Osteoblast (primary cell): Measurements from ENCODE around the gene ARL6IP4. TPM values are rescaled to one million over a fixed set of nuclear protein-coding genes. Genes with fewer than 3 reads are reported as not detected.

Source experiments
- DNase-seq: peaks from one replicate; pipeline ENCODE4 v3.0.0; 2011; ENCODE audit warnings: low spot score, mixed read lengths; ENCODE audit not compliant: insufficient read length; ENCODE audit errors: missing footprints
- H2AFZ ChIP-seq: 2 replicates; pipeline ENCODE4 v1.6.0; 2011; ENCODE audit warnings: mild to moderate bottlenecking, low read length
- H3K27ac ChIP-seq: 2 replicates; pipeline ENCODE4 v1.5.1; 2011; ENCODE audit warnings: mild to moderate bottlenecking, low read depth, low read length, moderate library complexity
- H3K27me3 ChIP-seq: 2 replicates; pipeline ENCODE4 v1.6.0; 2012; ENCODE audit warnings: mild to moderate bottlenecking, control low read depth, inconsistent platforms, low read length, moderate library complexity; ENCODE audit not compliant: insufficient read depth
- H3K36me3 ChIP-seq: 2 replicates; pipeline ENCODE4 v1.5.1; 2011; ENCODE audit warnings: mild to moderate bottlenecking, low read length, control low read depth, moderate library complexity; ENCODE audit not compliant: insufficient read depth
- H3K4me1 ChIP-seq: 2 replicates; pipeline ENCODE4 v1.5.1; 2011; ENCODE audit warnings: mild to moderate bottlenecking, low read length, control low read depth, moderate library complexity; ENCODE audit not compliant: insufficient read depth
- H3K4me2 ChIP-seq: 2 replicates; pipeline ENCODE4 v1.6.0; 2011; ENCODE audit warnings: mild to moderate bottlenecking, low read length; ENCODE audit not compliant: insufficient read depth
- H3K4me3 ChIP-seq: fragments of 200-600 bp; sonication (generic); 3 replicates; pipeline ENCODE4 v1.5.1; 2012; ENCODE audit warnings: mild to moderate bottlenecking, low read length, inconsistent platforms; ENCODE audit not compliant: insufficient read depth
- H3K79me2 ChIP-seq: 2 replicates; pipeline ENCODE4 v1.6.0; 2012; ENCODE audit warnings: mild to moderate bottlenecking, low read length, control low read depth, inconsistent platforms; ENCODE audit not compliant: insufficient read depth
- H3K9me3 ChIP-seq: 2 replicates; pipeline ENCODE4 v1.5.1; 2011; ENCODE audit warnings: low read depth, low read length, control low read depth
- H4K20me1 ChIP-seq: 2 replicates; pipeline ENCODE4 v1.6.0; 2012; ENCODE audit warnings: mild to moderate bottlenecking, low read length, control low read depth; ENCODE audit not compliant: insufficient read depth
- CTCF ChIP-seq: IDR thresholded peaks from 2 replicates; pipeline ENCODE4 v1.5.1; 2011; ENCODE audit warnings: mild to moderate bottlenecking, low read depth, low read length, moderate library complexity; ENCODE audit errors: extremely low read depth
- total RNA-seq: library from RNA; depleted of rRNA; stranded (reverse); fragments of >200 nt; gene quantifications from 2 replicates; pipeline ENCODE4 v1.2.3, GENCODE V29; 2012

The ARL6IP4 gene
- total RNA-seq, 1 donor = 118 TPM

- H3K4me1 ChIP-seq = no peaks in the 10 kb centered on the region
- no peak overlapping the region for H3K4me3 ChIP-seq
- no peaks in the 10 kb centered on the region for H3K79me2 ChIP-seq
- no peak for TF ChIP-seq CTCF
- no peak overlapping the region for H3K4me2 ChIP-seq
- DNase-seq = peak; percentile 73
- no peak overlapping the region for H3K27ac ChIP-seq
- H3K27me3 ChIP-seq = no peaks in the 10 kb centered on the region
- H3K9me3 ChIP-seq = no peaks in the 10 kb centered on the region
- no peak overlapping the region for H2AFZ ChIP-seq
- H3K36me3 ChIP-seq = peaks cover 4% of the 10 kb centered on the region
- H4K20me1 ChIP-seq = no peaks in the 10 kb centered on the region
Measured at GRCh38 chr12:122990561-122990960, 10.1 kb downstream of the ARL6IP4 start.

- Histone ChIP-seq H3K36me3 (no peaks in the 10 kb centered on the region), H3K79me2 (no peaks in the 10 kb centered on the region), H3K9me3 (no peaks in the 10 kb centered on the region), H2AFZ (no peak overlapping the region), H3K4me1 (no peaks in the 10 kb centered on the region), H3K27me3 (no peaks in the 10 kb centered on the region), H4K20me1 (no peaks in the 10 kb centered on the region), H3K4me3 (no peak overlapping the region), H3K27ac (no peak overlapping the region), H3K4me2 (no peak overlapping the region)
- TF ChIP-seq CTCF = no peak
- peak; percentile 84 for DNase-seq
Measured at GRCh38 chr12:122990961-122991622, 10.6 kb downstream of the ARL6IP4 start.

- H3K4me2 ChIP-seq = no peak overlapping the region
Measured at GRCh38 chr12:122991623-122992275, 11.3 kb downstream of the ARL6IP4 start.

More at GRCh38 chr12:122991623-122992275, 11.3 kb downstream of the ARL6IP4 start:
- Histone ChIP-seq H3K4me1 (no peaks in the 10 kb centered on the region), H3K27me3 (no peaks in the 10 kb centered on the region), H3K36me3 (no peaks in the 10 kb centered on the region), H2AFZ (no peak overlapping the region), H3K9me3 (no peaks in the 10 kb centered on the region), H3K4me3 (no peak overlapping the region), H3K79me2 (no peaks in the 10 kb centered on the region), H4K20me1 (no peaks in the 10 kb centered on the region), H3K27ac (no peak overlapping the region)
- no peak for TF ChIP-seq CTCF
- DNase-seq = peak; percentile 80
